H9 (cell line): Measurements from ENCODE around the gene SH3BP1. TPM values are rescaled to one million over a fixed set of nuclear protein-coding genes. Genes with fewer than 3 reads are reported as not detected.

Experiments used
- DNase-seq: peaks from one replicate; pipeline ENCODE4 v3.0.0-alpha.2; 2017
- H2AFZ ChIP-seq: one replicate; pipeline ENCODE4 v1.6.1; 2013; ENCODE audit warnings: mild to moderate bottlenecking, low read length, control low read depth, moderate library complexity
- H2AK5ac ChIP-seq: 2 replicates; pipeline ENCODE4 v1.6.1; 2013; ENCODE audit warnings: low read length, control low read depth, mixed read lengths; ENCODE audit not compliant: insufficient read length
- H2BK120ac ChIP-seq: one replicate; pipeline ENCODE4 v1.6.1; 2013; ENCODE audit warnings: low read depth, mild to moderate bottlenecking, low read length, control low read depth, inconsistent platforms; ENCODE audit not compliant: poor library complexity, severe bottlenecking
- H2BK12ac ChIP-seq: 2 replicates; pipeline ENCODE4 v1.6.1; 2013; ENCODE audit warnings: low read length, control low read depth, mixed read lengths, low read depth; ENCODE audit not compliant: insufficient read length
- H2BK15ac ChIP-seq: 2 replicates; pipeline ENCODE4 v1.6.1; 2013; ENCODE audit warnings: low read depth, low read length, control low read depth
- H2BK20ac ChIP-seq: one replicate; pipeline ENCODE4 v1.6.1; 2013; ENCODE audit warnings: low read depth, mild to moderate bottlenecking, low read length, control low read depth, inconsistent platforms; ENCODE audit not compliant: poor library complexity, severe bottlenecking
- H2BK5ac ChIP-seq: 2 replicates; pipeline ENCODE4 v1.6.1; 2013; ENCODE audit warnings: low read length, control low read depth, mixed read lengths; ENCODE audit not compliant: insufficient read length
- H3K14ac ChIP-seq: 2 replicates; pipeline ENCODE4 v1.6.1; 2013; ENCODE audit warnings: low read length, control low read depth; ENCODE audit not compliant: insufficient read depth
- H3K18ac ChIP-seq: 2 replicates; pipeline ENCODE4 v1.6.1; 2013; ENCODE audit warnings: low read depth, mild to moderate bottlenecking, mixed read lengths, low read length, control low read depth; ENCODE audit not compliant: insufficient read length
- H3K23ac ChIP-seq: 2 replicates; pipeline ENCODE4 v1.6.1; 2013; ENCODE audit warnings: low read length, control low read depth, mixed read lengths, low read depth; ENCODE audit not compliant: insufficient read length
- H3K23me2 ChIP-seq: 2 replicates; pipeline ENCODE4 v1.6.1; 2013; ENCODE audit warnings: low read depth, mild to moderate bottlenecking, mixed read lengths, low read length, control low read depth; ENCODE audit not compliant: insufficient read length, poor library complexity, severe bottlenecking
- H3K27ac ChIP-seq: 2 replicates; pipeline ENCODE4 v1.5.1; 2013; ENCODE audit warnings: low read length, control low read depth, mixed read lengths, low read depth; ENCODE audit not compliant: insufficient read length
- H3K27me3 ChIP-seq: 2 replicates; pipeline ENCODE4 v1.6.1; 2013; ENCODE audit warnings: low read length, control low read depth, inconsistent platforms; ENCODE audit not compliant: insufficient read depth
- H3K4ac ChIP-seq: 2 replicates; pipeline ENCODE4 v1.6.1; 2013; ENCODE audit warnings: low read depth, mild to moderate bottlenecking, control low read depth, inconsistent platforms, low read length, moderate library complexity
- H3K4me1 ChIP-seq: 2 replicates; pipeline ENCODE4 v1.6.1; 2013; ENCODE audit warnings: low read length, control low read depth, inconsistent platforms; ENCODE audit not compliant: insufficient read depth
- H3K4me2 ChIP-seq: 2 replicates; pipeline ENCODE4 v1.6.1; 2013; ENCODE audit warnings: low read length, control low read depth, mixed read lengths; ENCODE audit not compliant: insufficient read length, insufficient read depth
- H3K56ac ChIP-seq: 2 replicates; pipeline ENCODE4 v1.6.1; 2013; ENCODE audit warnings: low read depth, mild to moderate bottlenecking, mixed read lengths, low read length, control low read depth; ENCODE audit not compliant: insufficient read length
- H3K79me1 ChIP-seq: 2 replicates; pipeline ENCODE4 v1.6.1; 2013; ENCODE audit warnings: low read depth, mild to moderate bottlenecking, moderate library complexity, low read length, control low read depth, inconsistent platforms; ENCODE audit not compliant: insufficient read depth, poor library complexity, severe bottlenecking
- H3K79me2 ChIP-seq: 2 replicates; pipeline ENCODE4 v1.6.1; 2013; ENCODE audit warnings: low read length, control low read depth, inconsistent platforms; ENCODE audit not compliant: insufficient read depth
- H3K9ac ChIP-seq: 2 replicates; pipeline ENCODE4 v1.6.1; 2013; ENCODE audit warnings: low read length, control low read depth, mixed read lengths; ENCODE audit not compliant: insufficient read length; ENCODE audit errors: extremely low read depth
- H3K9me3 ChIP-seq: one replicate; pipeline ENCODE4 v1.6.1; 2013; ENCODE audit warnings: low read depth, low read length, inconsistent platforms; ENCODE audit not compliant: control insufficient read depth
- H3T11ph ChIP-seq: one replicate; pipeline ENCODE4 v1.6.1; 2013; ENCODE audit warnings: mild to moderate bottlenecking, low read length, control low read depth, inconsistent platforms
- H4K20me1 ChIP-seq: one replicate; pipeline ENCODE4 v1.6.1; 2013; ENCODE audit not compliant: control insufficient read depth, insufficient read length, insufficient read depth
- H4K5ac ChIP-seq: 2 replicates; pipeline ENCODE4 v1.6.1; 2013; ENCODE audit warnings: low read depth, mild to moderate bottlenecking, mixed read lengths, low read length, control low read depth; ENCODE audit not compliant: insufficient read length
- H4K8ac ChIP-seq: replicated peaks from 2 replicates; pipeline ENCODE4 v1.6.1; 2013; ENCODE audit warnings: low read length, control low read depth, mixed read lengths, low read depth; ENCODE audit not compliant: insufficient read length
- H4K91ac ChIP-seq: 2 replicates; pipeline ENCODE4 v1.6.1; 2013; ENCODE audit warnings: low read depth, mild to moderate bottlenecking, moderate library complexity, mixed read lengths, low read length, control low read depth; ENCODE audit not compliant: insufficient read length
- H3K27ac Mint-ChIP-seq, 3 experiments: 2 replicates in 2 of 3; 3 replicates in 1 of 3; pipeline ENCODE4 v1.8.0; 2020 to 2021; ENCODE audit warnings: mixed read lengths in 3 of 3, mild to moderate bottlenecking in 1 of 3, moderate library complexity in 1 of 3
- H3K27me3 Mint-ChIP-seq: 2 replicates; pipeline ENCODE4 v1.8.0; 2021; ENCODE audit warnings: low read depth, mild to moderate bottlenecking, moderate library complexity, mixed read lengths
- H3K36me3 Mint-ChIP-seq, 3 experiments: 2 replicates in 2 of 3; 3 replicates in 1 of 3; pipeline ENCODE4 v1.8.0; 2020 to 2021; ENCODE audit warnings: low read depth in 3 of 3, mixed read lengths in 3 of 3; ENCODE audit not compliant: insufficient read depth in 1 of 3
- H3K4me1 Mint-ChIP-seq, 2 experiments: 2 replicates each; pipeline ENCODE4 v1.8.0; 2020; ENCODE audit warnings: mixed read lengths in 2 of 2
- H3K4me3 Mint-ChIP-seq, 2 experiments: 2 replicates in 1 of 2; 3 replicates in 1 of 2; pipeline ENCODE4 v1.8.0; 2020 to 2021; ENCODE audit warnings: mild to moderate bottlenecking in 2 of 2, mixed read lengths in 2 of 2, moderate library complexity in 1 of 2
- H3K9me3 Mint-ChIP-seq, 2 experiments: 2 replicates in 1 of 2; 3 replicates in 1 of 2; pipeline ENCODE4 v1.8.0; 2020; ENCODE audit warnings: mild to moderate bottlenecking in 2 of 2, mixed read lengths in 2 of 2, moderate library complexity in 1 of 2
- WGBS: extraction: QIAGEN DNeasy Blood & Tissue Kit; methylation state at CpG from one replicate; pipeline ENCODE4 v1.1.7; 2013; ENCODE audit warnings: missing lambda C conversion rate, low lambda C conversion rate, mixed read lengths; ENCODE audit not compliant: insufficient read length; ENCODE audit errors: extremely low coverage; 5-methylcytosine and 5-hydroxymethylcytosine counted together
- total RNA-seq: library from RNA; stranded (reverse); gene quantifications from 2 replicates; pipeline ENCODE4 v1.2.1, GENCODE V29; 2021
- TF ChIP-seq, protein P1 (sequence below): fragments of 200-600 bp; sonication (generic); conservative IDR thresholded peaks from 3 replicates; pipeline ENCODE4 v1.8.0; 2021; ENCODE audit warnings: antibody characterized with exemption, mild to moderate bottlenecking

The SH3BP1 gene
- total RNA-seq, 1 experiment from 2014 or later: 33.6 TPM

DNA sequence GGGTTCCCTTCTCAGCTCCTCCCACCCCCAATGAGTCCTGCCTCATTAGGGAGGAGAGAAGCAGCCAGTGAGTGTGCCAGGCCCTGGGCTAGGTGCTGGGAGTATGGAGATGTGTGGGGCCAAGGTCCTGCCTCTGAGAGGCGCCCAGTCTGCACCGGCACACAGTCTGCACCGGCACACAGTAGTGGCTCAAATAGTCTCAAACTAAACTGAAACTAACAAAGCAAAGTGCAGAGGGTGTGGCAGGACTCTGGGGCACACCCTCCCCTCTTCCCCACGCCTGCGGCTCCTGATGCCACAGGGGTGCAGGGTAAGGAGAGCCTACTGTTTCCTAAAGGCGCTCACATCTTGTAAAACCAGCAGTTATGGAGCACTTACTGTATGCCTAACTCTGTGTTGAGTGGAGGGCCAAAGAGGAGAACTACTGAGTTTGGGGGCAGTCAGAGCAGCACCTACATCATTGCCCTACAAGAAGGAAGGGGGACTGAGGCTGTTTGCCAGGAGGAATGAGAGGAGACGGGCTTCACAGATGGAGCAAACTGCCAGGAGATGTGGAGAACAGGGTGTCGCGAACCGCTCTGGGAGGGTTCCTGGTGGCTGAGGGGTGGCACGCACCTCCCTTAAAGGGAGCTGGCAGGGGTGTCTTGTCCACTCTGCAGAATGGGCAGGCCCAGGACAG is 939 bp upstream of the SH3BP1 start:
- H2AFZ ChIP-seq: no peak overlapping the region

More for the DNA sequence above, 939 bp upstream of the SH3BP1 start:
- peaks cover 5% of the 10 kb centered on the region; the same call in 1 of the 2 replicates for H3K4me1 ChIP-seq
- Mint-ChIP-seq H3K4me3 (peak overlapping the region; percentile 76 to 91), H3K9me3 (no peaks in the 10 kb centered on the region), H3K4me1 (peaks cover 33 to 38% of the 10 kb centered on the region in 2 experiments), H3K27me3 (no peaks in the 10 kb centered on the region; the same call in 1 of the 2 replicates), H3K36me3 (peaks cover 2 to 13% (median 6%) of the 10 kb centered on the region in 3 experiments), H3K27ac (peak overlapping the region in 1 of 3 experiments; percentile 70; a peak in 1 of 7 replicates)
- no peak overlapping the region for H3K4ac ChIP-seq
- peak; percentile 45 for DNase-seq
- no peak overlapping the region for H3K27ac ChIP-seq
- peak overlapping the region; percentile 82 for H3K4me2 ChIP-seq
- H3K18ac ChIP-seq: no peak overlapping the region
- H4K5ac ChIP-seq: no peak overlapping the region
- TF ChIP-seq, protein P1, sequence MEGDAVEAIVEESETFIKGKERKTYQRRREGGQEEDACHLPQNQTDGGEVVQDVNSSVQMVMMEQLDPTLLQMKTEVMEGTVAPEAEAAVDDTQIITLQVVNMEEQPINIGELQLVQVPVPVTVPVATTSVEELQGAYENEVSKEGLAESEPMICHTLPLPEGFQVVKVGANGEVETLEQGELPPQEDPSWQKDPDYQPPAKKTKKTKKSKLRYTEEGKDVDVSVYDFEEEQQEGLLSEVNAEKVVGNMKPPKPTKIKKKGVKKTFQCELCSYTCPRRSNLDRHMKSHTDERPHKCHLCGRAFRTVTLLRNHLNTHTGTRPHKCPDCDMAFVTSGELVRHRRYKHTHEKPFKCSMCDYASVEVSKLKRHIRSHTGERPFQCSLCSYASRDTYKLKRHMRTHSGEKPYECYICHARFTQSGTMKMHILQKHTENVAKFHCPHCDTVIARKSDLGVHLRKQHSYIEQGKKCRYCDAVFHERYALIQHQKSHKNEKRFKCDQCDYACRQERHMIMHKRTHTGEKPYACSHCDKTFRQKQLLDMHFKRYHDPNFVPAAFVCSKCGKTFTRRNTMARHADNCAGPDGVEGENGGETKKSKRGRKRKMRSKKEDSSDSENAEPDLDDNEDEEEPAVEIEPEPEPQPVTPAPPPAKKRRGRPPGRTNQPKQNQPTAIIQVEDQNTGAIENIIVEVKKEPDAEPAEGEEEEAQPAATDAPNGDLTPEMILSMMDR: no peak
- no peaks in the 10 kb centered on the region for H3K9me3 ChIP-seq
- H3K23me2 ChIP-seq: peaks cover 8% of the 10 kb centered on the region
- H4K91ac ChIP-seq: no peak overlapping the region
- no peak overlapping the region for H2BK15ac ChIP-seq
- H2BK20ac ChIP-seq: no peak overlapping the region
- no peak overlapping the region for H2AK5ac ChIP-seq
- no peak overlapping the region for H3K23ac ChIP-seq
- H3K56ac ChIP-seq: no peak overlapping the region
- H3K27me3 ChIP-seq: no peaks in the 10 kb centered on the region
- H4K20me1 ChIP-seq: no peaks in the 10 kb centered on the region
- H2BK120ac ChIP-seq: no peak overlapping the region
- H2BK12ac ChIP-seq: no peak overlapping the region
- H4K8ac ChIP-seq: no peak overlapping the region
- H3K79me1 ChIP-seq: no peaks in the 10 kb centered on the region
- H3K9ac ChIP-seq: no peak overlapping the region
- H3T11ph ChIP-seq: no peak overlapping the region
- no CpG with 5 or more reads among the region's 11 CpGs for WGBS
- H2BK5ac ChIP-seq: no peak overlapping the region
- no peak overlapping the region for H3K14ac ChIP-seq
- no peaks in the 10 kb centered on the region for H3K79me2 ChIP-seq
